Mucosa of descending colon (tissue), 3 donors: ENCODE results near the gene SLC23A1. TPM values are rescaled to one million over a fixed set of nuclear protein-coding genes. Genes with fewer than 3 reads are reported as not detected.
"Not testable (repeated sequence)": the region's sequence is repeated elsewhere in the genome, so short reads cannot be mapped to it uniquely, and the experiment has no call there.

Experiments
- ATAC-seq: fragments of 200-7000 bp; cut with Tn5 transposase; one replicate; pipeline ENCODE4 v1.9.1; 2020; ENCODE audit warnings: mild to moderate bottlenecking, moderate library complexity
- DNase-seq, 3 donors: peaks; one replicate each; pipeline ENCODE4 v3.0.0-alpha.2; 2020
- H3K36me3 ChIP-seq: fragments of 200-600 bp; one replicate; pipeline ENCODE4 v1.8.0; 2021; ENCODE audit warnings: low read depth, mild to moderate bottlenecking
- H3K4me1 ChIP-seq: fragments of 200-600 bp; one replicate; pipeline ENCODE4 v1.8.0; 2021; ENCODE audit warnings: low read depth, mild to moderate bottlenecking
- H3K4me3 ChIP-seq: fragments of 200-600 bp; one replicate; pipeline ENCODE4 v1.8.0; 2021; ENCODE audit warnings: mild to moderate bottlenecking
- H3K9me3 ChIP-seq: fragments of 200-600 bp; one replicate; pipeline ENCODE4 v1.8.0; 2021; ENCODE audit warnings: mild to moderate bottlenecking
- intact Hi-C, 2 donors: fragments of 100-400 bp; cut with DNase I in 1 of 2; cut with micrococcal nuclease in 1 of 2; formaldehyde crosslinking; loops; one replicate each; pipeline versions ENCODE4 v1.11.0 to v1.11.1; 2022; cut with DNase I, micrococcal nuclease
- total RNA-seq, 3 donors: library from RNA; stranded (reverse); fragmentation: NEBNext Ultra II Directional in 2 of 3; extraction: Animal tissue kit (Norgen Biotek cat#: 25700) in 2 of 3; gene quantifications; one replicate each; pipeline versions ENCODE4 v1.2.1 to v1.2.4, GENCODE V29; 2021 to 2023
- TF ChIP-seq, protein P1 (sequence below): fragments of 200-600 bp; IDR thresholded peaks from one replicate; pipeline ENCODE4 v1.8.0; 2022; ENCODE audit warnings: antibody characterized with exemption, mild to moderate bottlenecking
- donor health status: DM: no; HTN: no; CAD: no; lungs with moderate emphysema.
- donor health status: DM: no; HTN: no; CAD: no.
- donor health status: DM: no; HTN: yes; CAD: no.

The SLC23A1 gene
- total RNA-seq, 3 donors from 2014 or later: 2.5 to 9.0 (median 5.1) TPM

DNA sequence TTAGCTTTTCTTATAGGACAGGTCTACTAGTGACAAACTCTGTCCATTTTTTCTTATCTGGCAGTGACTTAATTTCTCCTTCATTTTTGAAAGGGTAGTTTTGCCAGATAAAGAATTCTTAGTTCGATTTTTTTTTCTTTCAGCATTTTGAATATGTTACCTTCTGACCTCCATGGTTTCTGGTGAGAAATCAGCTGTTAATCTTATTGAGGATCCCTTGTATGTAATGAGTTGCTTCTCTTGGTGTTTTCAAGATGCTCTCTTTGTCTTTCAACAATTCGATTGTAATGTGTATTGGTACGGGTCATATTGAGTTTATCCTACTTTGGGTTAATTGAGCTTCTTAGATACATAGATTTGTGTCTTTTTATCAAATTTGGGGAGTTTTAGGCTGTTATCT lies 28.9 kb downstream of the SLC23A1 start:
- Histone ChIP-seq H3K36me3 (no peaks in the 10 kb centered on the region), H3K4me1 (no peaks in the 10 kb centered on the region), H3K9me3 (no peaks in the 10 kb centered on the region), H3K4me3 (no peak overlapping the region)
- ATAC-seq (no peak), DNase-seq (no peak)
- intact Hi-C loops: no loop called here
- TF ChIP-seq, protein P1, sequence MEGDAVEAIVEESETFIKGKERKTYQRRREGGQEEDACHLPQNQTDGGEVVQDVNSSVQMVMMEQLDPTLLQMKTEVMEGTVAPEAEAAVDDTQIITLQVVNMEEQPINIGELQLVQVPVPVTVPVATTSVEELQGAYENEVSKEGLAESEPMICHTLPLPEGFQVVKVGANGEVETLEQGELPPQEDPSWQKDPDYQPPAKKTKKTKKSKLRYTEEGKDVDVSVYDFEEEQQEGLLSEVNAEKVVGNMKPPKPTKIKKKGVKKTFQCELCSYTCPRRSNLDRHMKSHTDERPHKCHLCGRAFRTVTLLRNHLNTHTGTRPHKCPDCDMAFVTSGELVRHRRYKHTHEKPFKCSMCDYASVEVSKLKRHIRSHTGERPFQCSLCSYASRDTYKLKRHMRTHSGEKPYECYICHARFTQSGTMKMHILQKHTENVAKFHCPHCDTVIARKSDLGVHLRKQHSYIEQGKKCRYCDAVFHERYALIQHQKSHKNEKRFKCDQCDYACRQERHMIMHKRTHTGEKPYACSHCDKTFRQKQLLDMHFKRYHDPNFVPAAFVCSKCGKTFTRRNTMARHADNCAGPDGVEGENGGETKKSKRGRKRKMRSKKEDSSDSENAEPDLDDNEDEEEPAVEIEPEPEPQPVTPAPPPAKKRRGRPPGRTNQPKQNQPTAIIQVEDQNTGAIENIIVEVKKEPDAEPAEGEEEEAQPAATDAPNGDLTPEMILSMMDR: no peak

DNA sequence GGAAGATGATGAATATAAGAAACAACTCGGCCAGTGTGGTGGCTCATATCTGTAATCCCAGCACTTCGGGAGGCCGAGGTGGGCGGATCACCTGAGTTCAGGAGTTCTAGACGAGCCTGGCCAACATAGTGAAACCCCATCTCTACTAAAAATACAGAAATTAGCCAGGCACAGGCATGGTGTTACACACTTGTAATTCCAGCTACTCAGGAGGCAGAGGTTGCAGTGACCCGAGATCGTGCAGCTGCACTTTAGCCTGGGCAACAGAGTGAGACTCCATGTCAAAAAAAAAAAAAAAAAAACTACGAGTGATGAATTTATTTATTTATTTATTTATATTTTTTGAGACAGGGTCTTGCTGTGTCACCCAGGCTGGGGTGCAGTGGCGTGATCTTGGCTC lies 35.2 kb downstream of the SLC23A1 start:
- ATAC-seq, H3K36me3 ChIP-seq, intact Hi-C loops, DNase-seq, H3K9me3 ChIP-seq, H3K4me3 ChIP-seq: not testable (repeated sequence)
- peaks cover 18% of the 10 kb centered on the region for H3K4me1 ChIP-seq

DNA sequence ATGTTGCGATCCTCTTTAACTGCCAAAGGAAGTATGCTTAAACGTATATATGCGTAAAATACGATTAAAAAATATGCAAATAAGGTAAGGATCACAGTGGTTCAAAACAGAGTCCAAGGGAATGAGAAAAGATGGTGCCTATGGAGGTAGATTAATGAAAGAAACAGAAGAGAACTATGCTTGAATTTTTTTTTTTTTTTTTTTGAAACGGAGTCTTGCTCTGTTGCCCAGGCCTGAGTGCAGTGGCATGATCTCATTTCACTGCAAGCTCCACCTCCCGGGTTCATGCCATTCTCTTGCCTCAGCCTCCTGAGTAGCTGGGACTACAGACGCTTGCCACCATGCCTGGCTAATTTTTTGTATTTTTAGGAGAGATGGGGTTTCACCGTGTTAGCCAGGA lies 37.7 kb downstream of the SLC23A1 start:
- H3K9me3 ChIP-seq, ATAC-seq, intact Hi-C loops, H3K4me3 ChIP-seq, H3K36me3 ChIP-seq, DNase-seq: not testable (repeated sequence)
- peaks cover 21% of the 10 kb centered on the region for H3K4me1 ChIP-seq

DNA sequence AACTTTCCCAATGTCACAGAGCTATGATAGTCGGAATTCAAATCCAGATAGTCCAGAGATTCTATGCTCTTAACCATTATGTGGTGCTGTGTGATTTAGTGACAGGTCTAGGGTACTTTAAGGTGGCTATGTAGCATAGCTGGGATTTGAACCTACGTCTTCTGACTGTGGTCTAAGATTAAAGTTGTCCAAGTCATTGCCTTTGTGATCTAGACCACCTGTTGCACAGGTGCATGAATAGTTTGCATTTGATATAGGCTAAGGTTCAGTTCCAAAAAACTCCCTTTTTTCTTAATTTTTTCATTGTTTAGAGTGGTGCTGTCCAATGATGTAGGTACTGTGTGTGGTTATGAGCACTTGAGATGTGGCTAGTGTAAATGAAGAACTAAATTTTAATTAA lies 38.9 kb downstream of the SLC23A1 start:
- Histone ChIP-seq H3K4me3 (no peak overlapping the region), H3K9me3 (no peaks in the 10 kb centered on the region), H3K36me3 (no peaks in the 10 kb centered on the region), H3K4me1 (peaks cover 21% of the 10 kb centered on the region)
- DNase-seq: no peak
- no peak for ATAC-seq
- intact Hi-C loops: no loop called here
- TF ChIP-seq, protein P1: no peak

DNA sequence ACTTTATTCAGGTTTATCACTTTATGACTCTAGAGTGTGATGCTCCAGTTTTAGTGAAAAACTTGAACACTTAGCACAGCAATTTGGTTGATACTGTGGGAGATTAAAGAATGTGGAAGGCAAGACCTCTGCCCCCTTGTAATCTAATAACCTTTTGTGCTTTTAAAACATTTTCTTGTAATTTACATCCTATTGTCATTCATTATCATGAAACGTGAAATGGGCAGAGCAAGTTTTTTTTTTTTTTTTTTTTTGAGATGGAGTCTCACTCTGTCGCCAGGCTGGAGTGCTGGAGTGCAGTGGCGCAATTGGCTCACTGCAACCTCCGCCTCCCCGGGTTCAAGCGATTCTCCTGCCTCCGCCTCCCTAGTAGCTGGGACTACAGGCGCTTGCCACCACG lies 39.6 kb downstream of the SLC23A1 start:
- DNase-seq (no peak), ATAC-seq (no peak)
- intact Hi-C loops: no loop called here
- no peaks in the 10 kb centered on the region for H3K9me3 ChIP-seq
- peaks cover 21% of the 10 kb centered on the region for H3K4me1 ChIP-seq
- no peaks in the 10 kb centered on the region for H3K36me3 ChIP-seq
- TF ChIP-seq, protein P1: no peak
- H3K4me3 ChIP-seq: no peak overlapping the region

DNA sequence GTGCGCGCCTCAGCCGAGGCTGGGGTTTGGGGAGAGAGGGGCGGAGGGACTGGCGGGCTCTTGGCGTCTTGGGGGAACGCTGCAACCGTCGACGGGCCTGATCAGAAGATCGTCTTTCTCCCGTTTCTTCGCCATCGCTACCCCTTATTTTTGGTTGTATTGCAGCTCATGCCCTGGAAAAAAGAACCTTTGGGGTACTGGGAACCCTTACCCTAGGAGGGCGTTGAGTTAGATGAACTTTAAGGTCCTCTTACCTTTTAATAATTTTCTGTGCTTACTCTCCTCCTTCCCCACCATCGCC lies 40.7 kb downstream of the SLC23A1 start:
- peaks cover 19% of the 10 kb centered on the region for H3K4me1 ChIP-seq
- intact Hi-C loops: no loop called here
- DNase-seq: no peak
- peak overlapping the region; percentile 76 for H3K4me3 ChIP-seq
- no peaks in the 10 kb centered on the region for H3K9me3 ChIP-seq
- no peak for ATAC-seq
- no peaks in the 10 kb centered on the region for H3K36me3 ChIP-seq
- TF ChIP-seq, protein P1: no peak

DNA sequence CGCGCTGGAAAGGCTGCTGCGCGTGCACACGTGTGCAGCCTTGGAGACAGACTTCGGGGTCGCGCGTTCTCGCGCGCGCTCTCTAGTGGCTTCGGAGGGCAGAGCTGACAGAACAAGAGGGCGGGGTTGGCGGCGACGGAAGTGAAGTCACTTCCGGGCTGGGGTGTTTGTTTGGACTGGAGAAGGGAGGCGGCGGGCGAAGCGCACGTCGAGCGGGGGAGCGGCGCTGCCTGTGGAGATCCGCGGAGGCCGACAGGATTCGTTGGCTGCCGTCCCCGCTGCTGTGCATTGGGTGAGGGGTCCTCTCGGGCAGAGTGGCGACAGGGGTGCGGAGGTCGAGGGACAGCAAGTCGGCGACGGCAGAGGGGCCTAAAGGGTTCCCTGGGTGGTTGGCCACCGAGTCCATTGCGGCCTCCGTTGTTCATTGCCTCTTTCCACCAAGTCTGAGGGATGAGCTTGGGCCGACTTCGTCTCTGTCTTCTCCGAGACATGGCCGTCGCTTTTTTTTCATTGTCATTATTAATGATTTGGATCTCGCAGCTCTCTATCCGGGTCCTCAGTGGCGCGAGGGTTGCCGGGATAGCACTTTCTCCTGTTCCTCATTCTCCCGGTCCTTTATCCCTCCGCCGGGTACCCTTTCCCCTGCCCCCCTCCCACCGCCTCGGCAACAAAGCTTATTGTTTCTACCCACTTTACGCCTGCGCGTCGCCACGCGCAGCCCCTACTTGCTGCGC lies 41.2 kb downstream of the SLC23A1 start, which contains the start of gene PAIP2:
TSS of gene PAIP2 (plus strand) at position 166 of the 734 bp plus-strand sequence. CDS start 21,931 bp downstream, outside the sequence.
- H3K4me1 ChIP-seq: peaks cover 19% of the 10 kb centered on the region
- peak; percentile 99 for ATAC-seq
- intact Hi-C loops: no loop called here

More for the DNA sequence above, 41.2 kb downstream of the SLC23A1 start, which contains the start of gene PAIP2:
- no peaks in the 10 kb centered on the region for H3K36me3 ChIP-seq
- H3K4me3 ChIP-seq: peak within 1 kb of the TSS; percentile 76
- TF ChIP-seq, protein P1: peak; percentile 75
- H3K9me3 ChIP-seq: no peaks in the 10 kb centered on the region
- DNase-seq: peak; percentile 98 to 99 (median 98)
